Activated naive CD4-positive, alpha-beta T cell treated with anti-CD3 and anti-CD28 coated beads, Interleukin-2, amount 50 U/mL, for 24 hours (primary cell): ENCODE data around the gene MICALL2.

Experiments used
- H3K27ac Mint-ChIP-seq: one replicate; pipeline ENCODE4 v1.8.0; 2021; ENCODE audit warnings: mild to moderate bottlenecking, mixed read lengths
- H3K27me3 Mint-ChIP-seq: one replicate; pipeline ENCODE4 v1.8.0; 2021; ENCODE audit warnings: mixed read lengths
- H3K36me3 Mint-ChIP-seq: one replicate; pipeline ENCODE4 v1.8.0; 2021; ENCODE audit warnings: mixed read lengths
- H3K4me1 Mint-ChIP-seq: one replicate; pipeline ENCODE4 v1.8.0; 2021; ENCODE audit warnings: mixed read lengths
- H3K4me3 Mint-ChIP-seq: one replicate; pipeline ENCODE4 v1.8.0; 2021; ENCODE audit warnings: mild to moderate bottlenecking, mixed read lengths
- H3K9me3 Mint-ChIP-seq: one replicate; pipeline ENCODE4 v1.8.0; 2021; ENCODE audit warnings: mixed read lengths

Gene MICALL2

GRCh38 chr7:1496531-1497292 is 37.4 kb upstream of the MICALL2 start:
- Mint-ChIP-seq H3K27me3 (no peaks in the 10 kb centered on the region), H3K9me3 (no peaks in the 10 kb centered on the region), H3K4me1 (peaks cover 11% of the 10 kb centered on the region), H3K4me3 (no peak overlapping the region), H3K27ac (no peak overlapping the region), H3K36me3 (peaks cover 5% of the 10 kb centered on the region)

DNA sequence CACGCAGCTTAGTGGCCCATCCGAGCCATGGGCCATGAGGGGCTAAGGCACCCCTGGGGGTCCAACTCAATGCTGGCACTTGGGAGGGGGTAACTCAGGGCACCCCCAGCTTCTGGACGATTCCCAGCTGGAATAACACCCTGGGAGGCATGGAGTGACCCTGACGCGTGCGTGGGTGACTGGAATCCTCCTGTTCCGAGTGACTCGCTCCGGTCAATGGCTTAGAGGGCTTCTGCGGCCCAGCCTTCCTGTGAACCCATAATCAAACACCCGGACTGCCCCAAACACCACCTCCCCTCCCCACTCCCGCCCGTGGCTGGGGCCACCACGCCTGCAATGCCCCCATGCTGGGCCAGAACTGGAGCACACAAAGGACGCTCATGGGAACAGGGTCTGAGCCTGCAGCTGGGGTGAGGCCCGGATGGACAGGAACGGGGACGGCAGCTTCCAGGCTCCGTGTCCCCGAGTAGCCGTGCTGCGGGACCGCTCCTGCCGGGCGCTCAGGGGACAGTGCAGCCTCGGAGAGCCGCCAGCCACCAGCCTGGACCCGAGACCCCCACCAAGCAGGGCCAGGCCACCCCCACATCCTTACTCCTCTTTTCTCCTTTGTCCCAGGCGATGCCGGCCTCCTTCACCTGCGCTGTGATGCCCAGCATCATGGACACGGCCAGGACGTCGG is 36.4 kb upstream of the MICALL2 start:
- peaks cover 5% of the 10 kb centered on the region for H3K36me3 Mint-ChIP-seq
- H3K4me3 Mint-ChIP-seq = no peak overlapping the region
- no peaks in the 10 kb centered on the region for H3K9me3 Mint-ChIP-seq
- H3K4me1 Mint-ChIP-seq = peaks cover 4% of the 10 kb centered on the region
- no peak overlapping the region for H3K27ac Mint-ChIP-seq
- H3K27me3 Mint-ChIP-seq = no peaks in the 10 kb centered on the region

DNA sequence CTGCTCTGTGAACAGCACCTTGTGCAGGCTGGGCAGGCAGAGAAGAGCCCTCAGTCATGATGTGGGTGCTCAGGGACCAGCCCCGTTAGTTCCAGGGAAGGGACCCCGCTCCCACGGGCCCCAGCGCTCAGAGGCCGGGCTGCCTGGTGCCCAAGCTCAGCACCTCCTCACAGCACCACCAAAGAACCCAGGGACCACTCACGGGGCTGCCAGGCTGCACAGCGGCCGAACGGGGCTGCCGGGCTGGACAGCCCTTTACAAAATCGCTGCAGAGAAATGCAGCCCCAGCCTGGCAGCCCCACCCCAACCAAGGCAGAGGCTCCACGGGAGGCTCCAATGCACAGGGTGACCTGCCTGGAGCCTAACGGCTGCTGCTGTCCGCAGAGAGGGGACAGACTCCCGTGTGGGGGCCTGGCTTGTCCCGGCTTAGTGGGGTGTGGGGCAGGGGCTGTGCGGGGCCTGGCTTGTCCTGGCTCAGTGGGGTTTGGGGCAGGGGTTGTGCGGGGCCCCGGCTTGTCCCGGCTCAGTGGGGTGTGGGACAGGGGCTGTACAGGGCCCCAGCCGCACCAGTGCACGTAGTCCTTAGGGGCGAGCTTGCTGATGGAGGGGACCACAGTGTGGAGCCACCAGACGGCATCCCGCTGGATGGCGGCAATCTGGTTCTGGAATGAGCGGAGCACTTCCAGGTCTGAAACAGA is 35.7 kb upstream of the MICALL2 start:
- Mint-ChIP-seq H3K9me3 (no peaks in the 10 kb centered on the region), H3K36me3 (peaks cover 2% of the 10 kb centered on the region), H3K27ac (no peak overlapping the region), H3K4me3 (no peak overlapping the region), H3K27me3 (no peaks in the 10 kb centered on the region), H3K4me1 (no peaks in the 10 kb centered on the region)

DNA sequence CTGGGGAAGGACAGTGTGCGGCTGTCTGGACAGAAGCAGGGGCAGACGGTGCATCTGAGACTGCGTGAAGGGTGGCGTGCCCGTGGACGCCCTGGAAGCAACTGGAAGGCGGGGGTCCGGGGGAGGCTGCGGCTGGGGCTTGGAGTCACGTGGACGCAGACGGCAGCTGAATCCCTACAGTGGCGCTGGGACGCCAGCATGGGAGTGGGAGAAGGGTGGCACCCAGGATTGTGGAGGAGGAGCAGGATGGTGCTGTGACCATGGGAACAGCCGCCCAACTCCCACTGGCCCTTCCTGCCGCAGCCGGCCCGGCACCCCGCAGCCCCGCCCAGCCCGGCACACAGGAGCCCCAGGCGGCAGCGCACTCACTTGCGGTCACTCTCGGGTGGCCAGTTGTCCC is 35.2 kb upstream of the MICALL2 start:
- Mint-ChIP-seq H3K27me3 (no peaks in the 10 kb centered on the region), H3K27ac (no peak overlapping the region), H3K4me1 (no peaks in the 10 kb centered on the region), H3K36me3 (peaks cover 2% of the 10 kb centered on the region), H3K4me3 (no peak overlapping the region), H3K9me3 (no peaks in the 10 kb centered on the region)

GRCh38 chr7:1493571-1493970 is 34.3 kb upstream of the MICALL2 start:
- Mint-ChIP-seq H3K4me1 (no peaks in the 10 kb centered on the region), H3K27ac (no peak overlapping the region), H3K4me3 (no peak overlapping the region), H3K27me3 (no peaks in the 10 kb centered on the region), H3K36me3 (peaks cover 2% of the 10 kb centered on the region), H3K9me3 (no peaks in the 10 kb centered on the region)

DNA sequence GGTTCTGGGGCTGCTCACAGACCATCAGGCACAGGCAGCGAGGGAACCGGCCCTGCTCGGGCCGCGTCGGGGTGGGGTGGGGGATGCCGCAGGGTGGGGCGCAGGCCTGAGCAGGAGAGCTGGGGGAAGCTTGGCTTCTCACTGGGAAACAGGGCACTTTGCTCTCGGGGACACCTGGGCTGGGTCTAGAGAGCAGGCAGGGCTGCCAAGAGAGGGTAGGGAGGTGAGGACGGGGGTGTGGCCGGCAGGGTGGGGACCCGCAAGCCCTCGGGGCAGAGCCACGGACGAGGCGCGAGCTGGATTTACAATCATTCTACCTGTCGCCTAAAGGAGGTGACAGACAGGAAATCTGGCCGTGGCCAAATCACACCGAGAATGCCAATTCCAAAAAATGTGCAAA is 33.9 kb upstream of the MICALL2 start:
- H3K36me3 Mint-ChIP-seq = peaks cover 2% of the 10 kb centered on the region
- H3K27me3 Mint-ChIP-seq = no peaks in the 10 kb centered on the region
- no peaks in the 10 kb centered on the region for H3K4me1 Mint-ChIP-seq

DNA sequence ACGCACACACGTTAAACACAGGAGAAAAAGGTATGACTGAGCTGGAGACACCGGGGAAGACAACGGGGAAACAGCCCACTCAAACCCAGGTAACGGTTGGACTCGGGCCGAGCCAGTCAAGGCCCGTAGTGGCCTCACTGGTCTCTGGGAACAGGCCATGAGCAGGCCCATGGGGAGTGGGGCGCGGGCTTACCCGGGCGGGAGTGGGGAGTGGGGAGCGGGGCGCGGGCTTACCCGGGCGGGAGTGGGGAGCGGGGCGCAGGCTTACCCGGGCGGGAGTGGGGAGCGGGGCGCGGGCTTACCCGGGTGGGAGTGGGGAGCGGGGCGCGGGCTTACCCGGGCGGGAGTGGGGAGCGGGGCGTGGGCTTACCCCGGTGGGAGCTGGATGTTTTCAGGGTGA is 33.4 kb upstream of the MICALL2 start:
- Mint-ChIP-seq H3K36me3 (peaks cover 2% of the 10 kb centered on the region), H3K27ac (no peak overlapping the region), H3K4me1 (no peaks in the 10 kb centered on the region), H3K4me3 (no peak overlapping the region), H3K9me3 (no peaks in the 10 kb centered on the region), H3K27me3 (no peaks in the 10 kb centered on the region)

More for the DNA sequence above, 33.9 kb upstream of the MICALL2 start:
- H3K9me3 Mint-ChIP-seq = no peaks in the 10 kb centered on the region
- H3K4me3 Mint-ChIP-seq = no peak overlapping the region
- no peak overlapping the region for H3K27ac Mint-ChIP-seq

- Mint-ChIP-seq H3K27me3 (no peaks in the 10 kb centered on the region), H3K9me3 (no peaks in the 10 kb centered on the region), H3K4me1 (no peaks in the 10 kb centered on the region), H3K36me3 (peaks cover 2% of the 10 kb centered on the region), H3K4me3 (no peak overlapping the region), H3K27ac (no peak overlapping the region)
Measured at GRCh38 chr7:1492221-1492620, 33.0 kb upstream of the MICALL2 start.

DNA sequence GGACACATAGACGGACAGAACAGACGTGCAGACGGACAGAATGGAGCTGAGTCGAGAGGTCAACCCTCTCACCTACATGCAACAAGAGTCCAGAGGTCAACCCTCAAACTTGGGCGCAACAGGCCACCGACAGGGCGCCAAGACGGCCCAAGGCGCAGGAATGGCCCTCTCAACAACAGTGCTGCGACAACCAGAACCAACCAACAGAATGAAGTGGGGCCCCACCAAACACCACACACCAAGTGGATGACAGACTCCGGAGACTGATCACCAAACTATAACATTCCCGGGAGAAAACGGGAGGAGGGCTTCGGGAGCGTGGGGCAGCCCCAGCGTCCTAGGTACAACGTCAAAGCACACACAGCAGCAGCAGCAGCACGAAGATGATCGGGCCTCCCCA is 31.6 kb upstream of the MICALL2 start:
- Mint-ChIP-seq H3K36me3 (peaks cover 2% of the 10 kb centered on the region), H3K9me3 (no peaks in the 10 kb centered on the region), H3K4me1 (no peaks in the 10 kb centered on the region), H3K27me3 (no peaks in the 10 kb centered on the region), H3K27ac (no peak overlapping the region), H3K4me3 (no peak overlapping the region)

DNA sequence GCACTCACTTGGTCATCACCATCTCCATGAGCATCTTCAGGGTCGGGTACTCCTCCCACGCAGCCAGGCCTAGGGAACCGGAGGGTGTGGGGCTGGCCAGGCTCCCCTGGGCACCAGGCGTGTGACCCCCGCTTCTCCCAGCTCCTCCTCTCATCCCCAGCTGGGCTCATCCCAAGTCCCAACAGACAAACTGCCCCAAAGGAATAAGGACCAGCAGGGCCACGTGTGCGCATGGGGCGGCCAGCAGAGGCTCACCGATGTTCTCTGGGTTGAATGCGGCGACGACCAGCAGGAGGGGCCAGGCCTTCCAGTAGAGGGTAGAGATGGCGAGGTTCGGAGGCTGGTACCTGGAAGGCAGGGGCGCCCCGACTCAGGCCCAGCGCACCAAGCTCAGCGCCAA is 30.1 kb upstream of the MICALL2 start:
- Mint-ChIP-seq H3K4me1 (no peaks in the 10 kb centered on the region), H3K27ac (no peak overlapping the region), H3K27me3 (no peaks in the 10 kb centered on the region), H3K9me3 (no peaks in the 10 kb centered on the region), H3K36me3 (peaks cover 2% of the 10 kb centered on the region), H3K4me3 (no peak overlapping the region)

DNA sequence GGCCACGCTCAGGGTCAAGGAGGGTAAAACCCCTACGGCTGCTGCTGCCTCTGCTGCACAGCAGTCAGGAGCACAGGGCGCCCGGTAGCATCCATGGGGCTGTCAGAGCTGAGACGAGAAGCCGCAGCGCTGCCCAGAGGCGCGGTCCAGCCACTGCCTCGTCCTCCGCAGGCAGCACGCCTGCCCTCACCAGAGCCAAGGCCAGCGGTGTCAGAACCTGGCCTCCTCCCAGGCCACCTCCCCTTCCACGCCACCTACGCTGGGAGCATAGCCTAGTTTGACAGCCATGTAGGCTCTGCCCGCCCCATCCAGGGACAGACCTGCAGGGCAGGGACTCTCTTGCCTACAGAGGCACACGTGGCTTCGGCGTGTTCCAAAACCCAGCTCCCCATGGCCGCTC is 28.7 kb upstream of the MICALL2 start:
- H3K9me3 Mint-ChIP-seq = no peaks in the 10 kb centered on the region
- no peak overlapping the region for H3K27ac Mint-ChIP-seq
- H3K27me3 Mint-ChIP-seq = no peaks in the 10 kb centered on the region
- no peaks in the 10 kb centered on the region for H3K4me1 Mint-ChIP-seq
- H3K36me3 Mint-ChIP-seq = peaks cover 2% of the 10 kb centered on the region
- H3K4me3 Mint-ChIP-seq = no peak overlapping the region

DNA sequence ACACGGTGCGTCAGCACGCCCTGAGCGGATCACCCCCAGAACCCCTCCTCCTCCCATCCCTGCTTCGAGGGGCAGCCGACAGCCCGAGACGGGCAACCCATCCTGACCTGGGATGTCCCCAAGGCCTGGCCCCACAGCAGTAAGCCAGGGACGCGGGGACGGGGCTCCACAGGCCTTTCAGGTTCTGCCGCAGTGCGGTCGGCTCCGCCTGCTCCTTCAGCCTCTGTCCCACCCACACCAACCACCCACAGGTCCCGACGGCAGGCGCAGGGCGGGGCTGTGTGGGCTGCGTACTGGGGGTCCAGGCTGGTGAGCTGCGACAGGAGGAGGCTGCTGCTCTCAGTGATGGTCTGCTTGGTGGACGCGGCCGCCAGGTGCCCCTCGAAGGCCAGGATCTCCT is 28.2 kb upstream of the MICALL2 start:
- no peaks in the 10 kb centered on the region for H3K9me3 Mint-ChIP-seq
- no peak overlapping the region for H3K27ac Mint-ChIP-seq
- no peak overlapping the region for H3K4me3 Mint-ChIP-seq
- H3K27me3 Mint-ChIP-seq = no peaks in the 10 kb centered on the region
- H3K4me1 Mint-ChIP-seq = no peaks in the 10 kb centered on the region
- peaks cover 2% of the 10 kb centered on the region for H3K36me3 Mint-ChIP-seq

- H3K9me3 Mint-ChIP-seq = no peaks in the 10 kb centered on the region
- H3K36me3 Mint-ChIP-seq = no peaks in the 10 kb centered on the region
- no peaks in the 10 kb centered on the region for H3K4me1 Mint-ChIP-seq
- H3K4me3 Mint-ChIP-seq = no peak overlapping the region
- H3K27me3 Mint-ChIP-seq = no peaks in the 10 kb centered on the region
- H3K27ac Mint-ChIP-seq = no peak overlapping the region
Measured at GRCh38 chr7:1486571-1486970, 27.3 kb upstream of the MICALL2 start.

DNA sequence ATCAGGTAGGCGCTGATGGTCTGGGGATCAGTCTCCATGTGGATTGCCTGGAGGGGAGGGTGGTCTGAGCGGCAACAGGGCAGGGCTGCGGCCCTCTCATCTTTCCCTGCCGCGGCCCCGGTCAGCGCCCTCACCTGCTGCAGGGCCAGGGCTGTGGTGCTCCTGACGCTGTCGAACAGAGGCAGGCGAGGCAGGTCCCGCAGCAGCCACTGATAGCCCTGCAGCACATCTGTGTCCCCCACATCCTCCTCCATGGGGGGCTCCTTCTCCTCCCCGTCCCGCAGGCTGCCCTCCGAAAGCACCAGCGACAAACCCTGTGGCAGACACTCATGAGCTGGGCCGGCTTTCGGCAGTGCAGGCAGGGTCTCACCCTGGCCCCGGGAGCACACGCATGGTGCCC is 25.9 kb upstream of the MICALL2 start:
- Mint-ChIP-seq H3K27me3 (no peaks in the 10 kb centered on the region), H3K36me3 (no peaks in the 10 kb centered on the region)

GRCh38 chr7:1484569-1484968 is 25.3 kb upstream of the MICALL2 start:
- H3K4me1 Mint-ChIP-seq = no peaks in the 10 kb centered on the region
- no peaks in the 10 kb centered on the region for H3K27me3 Mint-ChIP-seq
- no peaks in the 10 kb centered on the region for H3K9me3 Mint-ChIP-seq
- no peak overlapping the region for H3K4me3 Mint-ChIP-seq
- no peak overlapping the region for H3K27ac Mint-ChIP-seq
- no peaks in the 10 kb centered on the region for H3K36me3 Mint-ChIP-seq

More for the DNA sequence above, 25.9 kb upstream of the MICALL2 start:
- H3K27ac Mint-ChIP-seq = no peak overlapping the region
- H3K4me1 Mint-ChIP-seq = no peaks in the 10 kb centered on the region
- H3K9me3 Mint-ChIP-seq = no peaks in the 10 kb centered on the region
- H3K4me3 Mint-ChIP-seq = no peak overlapping the region
